HEK293 (cell line): ENCODE measurements around the gene RPL31.

Experiments used
- KLF16 ChIP-seq: fragments of 450-650 bp; formaldehyde crosslinking; IDR thresholded peaks from 2 replicates; pipeline ENCODE4 v1.5.1; 2017; ENCODE audit warnings: missing biosample characterization, missing genetic modification characterization
- SCRT2 ChIP-seq: fragments of 450-650 bp; formaldehyde crosslinking; IDR thresholded peaks from 2 replicates; pipeline ENCODE4 v1.5.1; 2016; ENCODE audit warnings: missing biosample characterization, missing genetic modification characterization
- YY2 ChIP-seq: fragments of 450-650 bp; formaldehyde crosslinking; IDR thresholded peaks from 2 replicates; pipeline ENCODE4 v1.5.1; 2016; ENCODE audit warnings: missing biosample characterization, missing genetic modification characterization
- ZNF37A ChIP-seq: fragments of 450-650 bp; IDR thresholded peaks from 2 replicates; pipeline ENCODE4 v1.5.1; 2018; ENCODE audit warnings: missing biosample characterization, missing genetic modification characterization
- ZNF629 ChIP-seq: fragments of 450-650 bp; formaldehyde crosslinking; IDR thresholded peaks from 2 replicates; pipeline ENCODE4 v1.5.1; 2017; ENCODE audit warnings: missing biosample characterization, missing genetic modification characterization
- TF ChIP-seq, protein P1 (sequence below): fragments of 450-650 bp; formaldehyde crosslinking; IDR thresholded peaks from 2 replicates; pipeline ENCODE4 v1.5.1; 2016; ENCODE audit warnings: missing biosample characterization, missing genetic modification characterization

DNA sequence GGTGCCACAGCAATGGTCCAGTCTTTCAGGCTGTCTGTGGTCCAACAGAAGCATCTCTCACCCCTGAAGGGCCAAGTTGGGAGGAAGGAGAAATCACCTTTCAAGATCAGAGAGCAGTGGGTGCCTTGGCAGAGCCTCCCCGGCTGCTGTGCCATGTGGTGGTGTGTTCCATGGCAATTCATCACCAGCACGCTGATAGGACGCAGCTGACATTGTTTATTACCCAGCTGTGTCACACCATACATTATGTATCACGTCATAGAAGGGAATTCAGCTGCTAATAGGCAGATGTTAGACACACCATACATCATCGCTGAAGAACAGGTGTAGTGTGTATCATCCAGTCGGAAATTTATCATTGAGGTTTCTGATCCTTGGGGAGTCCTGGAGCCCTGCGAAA is 29.6 kb upstream of the RPL31 start:
- no peak for TF ChIP-seq YY2 (tag by site-specific recombination)
- TF ChIP-seq SCRT2 = no peak
- no peak for TF ChIP-seq ZNF37A (tag by site-specific recombination)
- TF ChIP-seq, protein P1, sequence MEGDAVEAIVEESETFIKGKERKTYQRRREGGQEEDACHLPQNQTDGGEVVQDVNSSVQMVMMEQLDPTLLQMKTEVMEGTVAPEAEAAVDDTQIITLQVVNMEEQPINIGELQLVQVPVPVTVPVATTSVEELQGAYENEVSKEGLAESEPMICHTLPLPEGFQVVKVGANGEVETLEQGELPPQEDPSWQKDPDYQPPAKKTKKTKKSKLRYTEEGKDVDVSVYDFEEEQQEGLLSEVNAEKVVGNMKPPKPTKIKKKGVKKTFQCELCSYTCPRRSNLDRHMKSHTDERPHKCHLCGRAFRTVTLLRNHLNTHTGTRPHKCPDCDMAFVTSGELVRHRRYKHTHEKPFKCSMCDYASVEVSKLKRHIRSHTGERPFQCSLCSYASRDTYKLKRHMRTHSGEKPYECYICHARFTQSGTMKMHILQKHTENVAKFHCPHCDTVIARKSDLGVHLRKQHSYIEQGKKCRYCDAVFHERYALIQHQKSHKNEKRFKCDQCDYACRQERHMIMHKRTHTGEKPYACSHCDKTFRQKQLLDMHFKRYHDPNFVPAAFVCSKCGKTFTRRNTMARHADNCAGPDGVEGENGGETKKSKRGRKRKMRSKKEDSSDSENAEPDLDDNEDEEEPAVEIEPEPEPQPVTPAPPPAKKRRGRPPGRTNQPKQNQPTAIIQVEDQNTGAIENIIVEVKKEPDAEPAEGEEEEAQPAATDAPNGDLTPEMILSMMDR (tag by site-specific recombination) = no peak
- TF ChIP-seq KLF16 = no peak
- no peak for TF ChIP-seq ZNF629 (tag by site-specific recombination)
